Parathyroid adenoma (tissue), 2 donors: Measurements from ENCODE around the gene ELF5.

Experiments used
- H2AFZ ChIP-seq: fragments of 300-600 bp; sonication (generic); one replicate; pipeline ENCODE4 v1.7.0; 2017; ENCODE audit warnings: antibody characterized with exemption, mild to moderate bottlenecking
- H3K27ac ChIP-seq: fragments of 300-600 bp; sonication (generic); one replicate; pipeline ENCODE4 v1.7.0; 2017
- H3K27me3 ChIP-seq: fragments of 300-600 bp; sonication (generic); one replicate; pipeline ENCODE4 v1.7.0; 2017; ENCODE audit warnings: low read length; ENCODE audit not compliant: control insufficient read depth, insufficient read depth
- H3K36me3 ChIP-seq: fragments of 300-600 bp; sonication (generic); one replicate; pipeline ENCODE4 v1.7.0; 2017; ENCODE audit warnings: low read length; ENCODE audit not compliant: control insufficient read depth, insufficient read depth
- H3K4me1 ChIP-seq: fragments of 300-600 bp; sonication (generic); one replicate; pipeline ENCODE4 v1.7.0; 2017; ENCODE audit warnings: control low read depth
- H3K4me2 ChIP-seq: fragments of 300-600 bp; sonication (generic); one replicate; pipeline ENCODE4 v1.7.0; 2017; ENCODE audit warnings: low read length
- H3K4me3 ChIP-seq: fragments of 300-600 bp; sonication (generic); one replicate; pipeline ENCODE4 v1.7.0; 2017; ENCODE audit warnings: low read depth, low read length
- H3K79me2 ChIP-seq: fragments of 300-600 bp; sonication (generic); one replicate; pipeline ENCODE4 v1.7.0; 2017; ENCODE audit warnings: control low read depth
- H3K9ac ChIP-seq: fragments of 300-600 bp; sonication (generic); one replicate; pipeline ENCODE4 v1.7.0; 2017; ENCODE audit warnings: mild to moderate bottlenecking
- H3K9me3 ChIP-seq: fragments of 300-600 bp; sonication (generic); one replicate; pipeline ENCODE4 v1.7.0; 2017; ENCODE audit warnings: low read length; ENCODE audit not compliant: control insufficient read depth
- TF ChIP-seq, protein P1 (sequence below): fragments of 300-600 bp; sonication (generic); IDR thresholded peaks from one replicate; pipeline ENCODE4 v1.7.0; 2017; ENCODE audit warnings: antibody characterized with exemption, mild to moderate bottlenecking
- donor health status: primary hyperparathyroidism.

ELF5 gene

DNA sequence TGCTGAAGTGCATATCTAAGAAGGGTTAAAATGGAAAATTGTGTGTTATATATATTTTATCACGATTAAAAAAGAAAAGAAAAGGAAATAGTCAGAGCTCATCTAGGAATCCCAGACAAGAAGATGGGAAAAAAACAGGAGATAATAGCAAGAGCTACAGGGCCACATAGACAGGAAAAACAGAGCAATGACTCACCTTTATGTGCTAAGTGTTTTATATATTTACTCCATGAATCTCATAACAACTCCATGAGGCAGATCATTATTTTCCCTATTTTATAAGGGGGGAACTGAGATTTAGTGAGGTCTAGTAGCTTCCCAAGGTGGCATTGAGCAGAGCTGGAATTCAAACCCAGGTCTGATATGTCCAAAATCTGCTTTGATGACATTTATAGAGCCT lies 18.1 kb upstream of the ELF5 start:
- Histone ChIP-seq H3K79me2 (no peaks in the 10 kb centered on the region), H3K4me3 (no peak overlapping the region), H3K36me3 (no peaks in the 10 kb centered on the region), H3K27me3 (no peaks in the 10 kb centered on the region), H2AFZ (no peak overlapping the region), H3K4me2 (no peak overlapping the region), H3K4me1 (no peaks in the 10 kb centered on the region), H3K9ac (no peak overlapping the region), H3K9me3 (no peaks in the 10 kb centered on the region), H3K27ac (no peak overlapping the region)
- TF ChIP-seq, protein P1, sequence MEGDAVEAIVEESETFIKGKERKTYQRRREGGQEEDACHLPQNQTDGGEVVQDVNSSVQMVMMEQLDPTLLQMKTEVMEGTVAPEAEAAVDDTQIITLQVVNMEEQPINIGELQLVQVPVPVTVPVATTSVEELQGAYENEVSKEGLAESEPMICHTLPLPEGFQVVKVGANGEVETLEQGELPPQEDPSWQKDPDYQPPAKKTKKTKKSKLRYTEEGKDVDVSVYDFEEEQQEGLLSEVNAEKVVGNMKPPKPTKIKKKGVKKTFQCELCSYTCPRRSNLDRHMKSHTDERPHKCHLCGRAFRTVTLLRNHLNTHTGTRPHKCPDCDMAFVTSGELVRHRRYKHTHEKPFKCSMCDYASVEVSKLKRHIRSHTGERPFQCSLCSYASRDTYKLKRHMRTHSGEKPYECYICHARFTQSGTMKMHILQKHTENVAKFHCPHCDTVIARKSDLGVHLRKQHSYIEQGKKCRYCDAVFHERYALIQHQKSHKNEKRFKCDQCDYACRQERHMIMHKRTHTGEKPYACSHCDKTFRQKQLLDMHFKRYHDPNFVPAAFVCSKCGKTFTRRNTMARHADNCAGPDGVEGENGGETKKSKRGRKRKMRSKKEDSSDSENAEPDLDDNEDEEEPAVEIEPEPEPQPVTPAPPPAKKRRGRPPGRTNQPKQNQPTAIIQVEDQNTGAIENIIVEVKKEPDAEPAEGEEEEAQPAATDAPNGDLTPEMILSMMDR, result no peak

DNA sequence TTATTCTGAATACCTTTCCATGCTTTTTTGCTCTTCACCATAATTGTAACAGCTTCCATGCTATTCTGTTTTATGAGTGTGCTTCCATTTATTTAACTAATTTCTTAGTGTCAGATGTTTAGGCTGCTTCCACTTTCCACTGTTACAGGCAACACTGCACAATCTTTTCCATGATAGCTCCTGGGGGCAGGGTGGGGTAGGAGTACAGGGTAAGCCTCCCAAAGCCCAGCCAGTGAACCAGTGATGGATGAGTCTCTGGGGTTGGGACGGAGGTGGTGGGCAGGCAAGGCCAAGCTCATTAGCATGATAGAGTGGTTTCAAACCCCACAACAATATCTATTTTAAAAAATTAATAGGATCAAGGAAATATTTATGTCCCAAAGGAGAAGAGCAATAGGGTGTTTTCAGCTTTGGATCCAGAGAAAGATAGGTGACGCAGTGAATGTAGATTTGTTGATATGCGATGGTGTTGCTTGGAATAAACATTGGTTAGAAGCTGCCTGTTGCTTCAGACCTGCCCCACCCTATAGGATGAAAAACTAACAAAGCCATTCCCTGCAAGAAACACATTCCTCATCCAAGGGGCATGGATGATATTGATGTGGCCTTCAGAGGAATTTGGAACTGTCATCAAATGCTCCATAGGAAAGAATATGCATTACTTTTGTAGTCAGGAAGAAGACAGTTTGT lies 17.1 kb upstream of the ELF5 start:
- Histone ChIP-seq H3K79me2 (no peaks in the 10 kb centered on the region), H2AFZ (no peak overlapping the region), H3K27me3 (no peaks in the 10 kb centered on the region)

DNA sequence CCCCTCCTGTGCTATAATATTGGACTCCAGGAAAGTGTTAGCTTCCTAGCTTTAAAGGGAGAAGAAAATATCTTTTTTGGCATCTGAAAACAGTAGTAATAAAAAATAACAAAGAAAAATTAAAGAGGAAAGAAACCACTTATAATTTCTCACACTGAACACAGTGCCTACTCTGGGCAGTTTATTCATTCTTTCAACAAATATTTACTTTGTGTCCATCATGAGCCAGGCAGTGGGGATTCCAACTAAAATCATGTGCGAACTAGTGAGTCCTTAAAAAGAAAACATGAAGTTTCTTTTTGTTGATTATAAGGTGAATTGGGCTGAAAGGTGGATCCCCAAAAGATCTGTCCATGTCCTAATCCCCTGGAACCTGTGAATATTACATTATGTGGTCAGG lies 16.0 kb upstream of the ELF5 start:
- Histone ChIP-seq H3K4me1 (no peaks in the 10 kb centered on the region), H2AFZ (no peak overlapping the region), H3K27ac (no peak overlapping the region), H3K4me2 (no peak overlapping the region), H3K9ac (no peak overlapping the region), H3K27me3 (no peaks in the 10 kb centered on the region), H3K36me3 (no peaks in the 10 kb centered on the region), H3K4me3 (no peak overlapping the region), H3K79me2 (no peaks in the 10 kb centered on the region), H3K9me3 (no peaks in the 10 kb centered on the region)
- TF ChIP-seq, protein P1, result no peak

More for the DNA sequence above, 17.1 kb upstream of the ELF5 start:
- Histone ChIP-seq H3K9me3 (no peaks in the 10 kb centered on the region), H3K36me3 (no peaks in the 10 kb centered on the region), H3K4me3 (no peak overlapping the region), H3K9ac (no peak overlapping the region), H3K4me1 (no peaks in the 10 kb centered on the region), H3K4me2 (no peak overlapping the region), H3K27ac (no peak overlapping the region)
- TF ChIP-seq, protein P1, result no peak

DNA sequence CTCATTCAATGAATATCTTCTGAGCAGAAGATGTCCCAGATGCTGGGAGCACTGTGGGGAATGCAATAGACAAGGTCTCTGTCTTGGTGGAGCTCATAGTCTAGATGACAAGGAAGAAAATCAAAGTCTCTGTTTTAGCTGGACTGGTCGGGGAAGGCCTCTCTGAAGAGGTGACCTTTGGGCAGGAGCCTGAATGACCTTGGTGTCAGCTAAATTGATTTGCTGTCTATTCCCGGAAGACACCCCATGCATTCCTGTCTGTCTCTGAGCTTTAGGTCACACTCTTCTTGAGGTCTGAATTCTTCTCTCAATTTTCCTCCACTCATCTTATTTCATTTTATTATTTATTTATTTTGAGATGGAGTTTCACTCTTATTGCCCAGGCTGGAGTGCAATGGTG lies 14.5 kb upstream of the ELF5 start:
- peaks cover 2% of the 10 kb centered on the region for H3K4me1 ChIP-seq
- no peak overlapping the region for H3K27ac ChIP-seq
- no peaks in the 10 kb centered on the region for H3K9me3 ChIP-seq
- no peak overlapping the region for H3K9ac ChIP-seq
- no peaks in the 10 kb centered on the region for H3K36me3 ChIP-seq
- H3K4me2 ChIP-seq, result no peak overlapping the region
- H2AFZ ChIP-seq, result no peak overlapping the region
- TF ChIP-seq, protein P1, result no peak
- no peak overlapping the region for H3K4me3 ChIP-seq
- no peaks in the 10 kb centered on the region for H3K27me3 ChIP-seq
- no peaks in the 10 kb centered on the region for H3K79me2 ChIP-seq
